GM18909 (cell line): ENCODE data around the gene ADD1.

Experiments used
- ATAC-seq: cut with Tn5 transposase; IDR thresholded peaks from one replicate; pipeline ENCODE4 v1.9.1; 2021; ENCODE audit warnings: mild to moderate bottlenecking; ENCODE audit not compliant: unreplicated experiment, poor library complexity

Gene ADD1

GRCh38 chr4:2855584-2855983 lies 11.9 kb downstream of the ADD1 start:
- no peak for ATAC-seq

- ATAC-seq: no peak
Observed at GRCh38 chr4:2856266-2856665, 12.6 kb downstream of the ADD1 start.

- no peak for ATAC-seq
Observed at GRCh38 chr4:2857349-2857927, 13.8 kb downstream of the ADD1 start.

- no peak for ATAC-seq
Observed at GRCh38 chr4:2858451-2859217, 15.0 kb downstream of the ADD1 start.

GRCh38 chr4:2859514-2859913 lies 15.9 kb downstream of the ADD1 start:
- ATAC-seq: no peak

DNA sequence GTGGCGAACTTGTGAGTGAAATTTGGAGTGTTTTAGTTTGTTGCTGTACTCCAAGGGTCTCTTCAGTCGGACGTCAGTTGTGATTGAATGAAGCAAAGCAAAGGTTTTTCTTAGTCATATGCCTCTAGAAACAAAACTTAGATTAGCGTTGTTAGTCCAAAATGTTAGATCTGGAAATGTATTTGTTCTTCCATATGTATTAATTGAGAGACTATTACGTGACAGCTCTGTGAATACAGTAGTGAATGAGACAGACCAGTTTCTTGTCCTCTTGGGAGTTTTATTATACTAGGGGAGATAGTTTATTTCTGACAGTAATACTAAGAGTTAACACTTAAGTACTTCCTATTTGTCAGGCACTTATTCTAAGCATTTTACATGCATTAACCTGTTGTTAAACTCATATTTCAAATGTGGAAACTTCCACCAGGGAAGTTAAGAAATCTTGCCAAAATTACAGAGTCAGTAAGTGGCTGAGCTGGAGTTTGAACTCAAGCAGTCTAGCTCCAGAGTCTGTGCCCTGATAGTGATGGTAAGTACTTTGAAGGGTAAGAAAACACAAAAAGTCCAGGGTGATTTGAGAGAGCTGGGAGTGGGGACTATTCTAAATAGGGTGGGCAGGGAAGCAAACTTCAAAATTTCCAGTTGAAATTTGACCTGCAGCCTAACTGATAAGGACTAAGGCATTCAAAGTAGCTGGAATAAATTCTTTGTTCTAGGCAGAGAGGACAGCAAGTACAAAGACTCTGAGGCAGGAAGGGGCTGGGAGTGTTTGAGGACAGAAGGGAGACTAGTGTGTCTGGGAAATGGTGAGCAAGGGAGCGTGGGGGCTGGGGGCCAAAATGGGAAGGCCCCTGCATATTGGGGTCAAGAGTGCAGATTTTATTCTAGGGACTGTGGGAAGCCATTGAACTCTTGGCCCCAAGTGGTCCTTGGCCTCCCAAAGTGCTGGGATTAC lies 17.0 kb downstream of the ADD1 start:
- ATAC-seq: no peak

DNA sequence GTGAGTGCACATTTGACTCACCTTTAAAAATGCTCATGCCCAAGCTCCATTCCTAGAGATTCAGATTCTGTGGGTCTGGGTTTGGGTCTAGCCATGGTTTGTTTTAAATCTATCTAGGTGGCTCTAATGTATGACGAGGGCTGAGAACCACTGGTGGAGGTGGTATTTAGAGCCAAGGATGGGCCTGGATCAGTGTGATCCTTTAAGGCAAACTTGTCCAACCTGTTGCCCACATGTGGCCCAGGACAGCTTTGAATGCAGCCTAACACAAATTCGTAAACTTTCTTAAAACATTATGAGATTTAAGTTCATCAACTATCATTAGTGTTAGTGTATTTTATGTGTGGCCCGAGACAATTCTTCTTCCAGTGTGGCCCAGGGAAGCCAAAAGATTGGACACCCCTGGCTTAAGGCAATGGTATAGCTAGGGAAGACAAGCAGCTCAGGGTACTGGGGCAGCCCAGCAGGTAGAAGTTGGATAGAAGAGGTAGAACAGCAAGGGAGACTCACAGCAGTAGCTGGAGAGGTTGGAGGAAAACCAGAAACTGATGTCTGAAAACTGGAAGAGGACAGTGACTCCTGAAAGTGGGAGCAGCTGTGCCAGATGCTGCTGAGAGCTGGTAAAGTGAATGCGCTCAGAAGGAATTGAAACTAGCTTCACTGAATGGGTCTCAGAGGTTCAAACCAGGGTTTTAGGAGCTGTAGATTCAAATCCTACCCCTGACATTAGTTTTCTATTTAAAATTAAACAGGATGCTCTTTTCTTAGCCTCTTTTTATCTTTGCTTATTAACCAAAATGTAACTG lies 18.2 kb downstream of the ADD1 start:
- no peak for ATAC-seq

DNA sequence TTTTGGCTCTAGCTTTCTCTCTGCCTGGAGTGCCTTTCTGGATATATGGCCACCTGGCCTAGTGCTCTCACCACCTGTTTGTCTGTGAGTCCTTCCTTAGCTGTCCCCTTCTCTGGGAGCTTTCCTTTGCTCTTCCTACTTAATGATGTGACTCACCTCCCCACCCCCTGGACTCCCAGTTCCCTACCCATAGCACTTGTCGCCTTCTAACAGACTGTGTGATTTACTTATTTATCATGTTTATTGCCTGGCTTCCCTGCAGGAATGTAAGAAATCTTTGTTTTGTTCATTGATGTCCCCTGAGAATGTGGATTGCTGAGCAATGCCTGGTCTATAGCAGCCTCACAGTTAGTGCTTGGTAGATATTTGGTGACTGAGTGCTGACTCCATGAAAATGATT lies 18.9 kb downstream of the ADD1 start:
- ATAC-seq: no peak

DNA sequence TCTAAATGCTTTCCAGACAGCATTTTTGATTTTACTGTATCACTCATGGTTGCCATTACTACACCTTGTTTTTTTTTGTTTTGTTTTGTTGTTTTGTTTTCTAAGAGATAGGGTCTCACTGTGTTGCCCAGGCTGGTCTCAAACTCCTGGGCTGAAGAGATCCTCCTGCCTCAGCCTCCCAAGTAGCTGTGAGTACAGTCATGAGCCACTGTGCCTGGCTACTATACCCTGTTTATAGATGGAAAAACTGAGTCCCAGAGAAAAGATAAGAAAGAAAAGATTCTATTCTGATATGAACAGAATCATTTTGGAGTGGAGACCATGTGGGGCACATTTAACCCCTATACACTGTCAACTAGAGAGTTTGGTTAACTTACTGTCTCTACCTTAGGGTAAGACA lies 20.0 kb downstream of the ADD1 start:
- ATAC-seq: no peak

- ATAC-seq: no peak
Observed at GRCh38 chr4:2865196-2865780, 21.6 kb downstream of the ADD1 start.

GRCh38 chr4:2866160-2866861 lies 22.7 kb downstream of the ADD1 start:
- ATAC-seq: no peak

DNA sequence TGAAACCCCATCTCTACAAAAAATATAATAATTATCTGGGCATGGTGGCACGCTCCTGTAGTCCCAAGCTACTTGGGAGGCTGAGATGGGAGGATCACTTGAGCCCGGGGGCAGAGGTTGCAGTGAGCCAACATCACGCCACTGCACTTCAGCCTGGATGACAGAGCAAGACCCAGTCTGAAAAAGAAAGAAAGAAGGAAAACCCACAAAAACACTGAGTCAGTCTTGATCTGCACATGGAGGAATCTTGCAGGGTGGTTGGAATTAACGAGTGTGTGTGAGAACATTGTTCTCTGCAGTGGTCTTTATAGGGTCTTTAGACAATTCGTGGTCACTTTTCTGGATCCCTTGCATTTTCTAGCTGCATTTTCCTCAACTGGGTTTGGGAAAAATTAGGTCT lies 23.2 kb downstream of the ADD1 start:
- no peak for ATAC-seq

GRCh38 chr4:2867758-2868491 lies 24.3 kb downstream of the ADD1 start:
- no peak for ATAC-seq

GRCh38 chr4:2868877-2869487 lies 25.3 kb downstream of the ADD1 start:
- no peak for ATAC-seq

DNA sequence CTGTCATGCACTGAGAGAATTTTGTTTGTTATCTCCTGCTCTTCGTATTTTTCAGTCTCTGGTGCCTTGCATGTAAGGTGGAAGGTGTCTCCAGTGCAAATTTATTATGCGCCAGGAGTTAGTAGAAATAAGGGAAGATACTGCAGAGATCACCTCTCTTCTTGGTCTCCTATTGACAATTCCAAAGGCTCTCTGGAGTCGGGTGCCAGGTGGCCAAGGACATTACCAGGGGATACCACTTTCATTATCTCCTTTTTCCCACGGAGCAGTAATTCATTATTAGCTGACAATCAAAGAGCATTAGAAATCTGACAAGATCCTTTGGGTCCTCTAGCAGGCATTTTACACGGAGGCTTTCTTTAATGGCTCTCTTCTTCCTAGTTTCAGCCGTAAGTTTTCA lies 26.0 kb downstream of the ADD1 start:
- no peak for ATAC-seq

DNA sequence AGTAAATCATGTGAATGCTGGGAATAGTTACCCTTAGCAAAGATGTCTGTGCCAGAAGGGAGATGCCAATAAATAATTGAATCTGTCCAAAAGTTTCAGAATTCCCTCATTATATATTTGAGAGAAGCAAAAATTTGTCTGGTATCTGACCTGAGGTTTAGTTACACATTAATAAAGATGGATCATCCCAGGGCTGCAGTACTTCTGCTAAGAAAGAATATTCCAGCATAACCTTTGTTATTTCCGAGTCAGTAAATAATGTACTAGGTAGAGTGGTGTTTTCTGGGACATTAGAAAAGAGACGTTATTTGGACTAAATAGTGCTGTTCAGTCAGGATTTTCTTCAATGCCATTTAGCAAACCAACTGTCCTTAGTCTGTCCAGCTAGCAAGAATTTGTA lies 26.4 kb downstream of the ADD1 start:
- ATAC-seq: no peak

DNA sequence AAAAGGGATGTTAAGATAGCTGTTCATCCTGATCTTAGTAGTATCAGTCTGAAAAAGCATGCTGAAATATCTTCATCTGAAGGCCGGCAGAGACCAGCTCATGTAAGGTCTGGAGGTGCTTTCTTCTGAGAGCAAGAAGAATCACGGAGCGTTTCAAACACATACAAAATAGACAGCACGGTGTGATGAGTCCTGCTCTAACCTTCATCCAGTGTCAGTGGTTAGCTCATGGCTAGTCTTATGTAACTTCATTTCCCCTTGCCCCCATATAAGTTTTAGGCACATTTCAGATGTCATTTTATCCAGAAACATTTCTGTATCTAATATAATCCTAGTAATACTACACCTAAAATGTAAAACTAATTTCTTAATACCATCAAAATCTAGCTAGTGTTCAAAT lies 27.8 kb downstream of the ADD1 start:
- ATAC-seq: no peak

DNA sequence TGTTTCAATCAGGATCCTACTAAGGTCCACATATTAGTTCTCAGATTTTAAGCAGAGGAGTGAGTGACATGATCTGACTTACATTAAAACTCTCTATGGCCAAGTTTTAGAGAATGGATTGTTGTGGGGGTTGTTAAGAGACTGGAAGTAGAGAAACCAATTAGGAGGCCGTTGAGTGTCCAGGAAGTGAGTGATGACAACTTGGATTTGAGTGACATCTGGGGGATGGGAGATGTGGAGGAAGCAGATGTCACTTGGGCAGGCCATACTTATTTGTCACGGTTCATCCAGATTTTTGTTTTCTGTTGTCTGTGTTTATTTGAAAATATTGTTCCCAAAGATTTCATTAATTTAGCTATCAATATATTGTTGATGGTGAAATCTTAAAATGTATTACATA lies 28.3 kb downstream of the ADD1 start:
- ATAC-seq: no peak
